Ovary (tissue), 9 donors: ENCODE data around the gene ANKRD27. TPM values are rescaled to one million over a fixed set of nuclear protein-coding genes. Genes with fewer than 3 reads are reported as not detected.

Experiments used
- DNase-seq, 5 donors: peaks; one replicate each; pipeline ENCODE4 v3.0.0-alpha.2; 2019 to 2020
- H3K27ac ChIP-seq, 2 donors: fragments of 200-600 bp; one replicate each; pipeline versions ENCODE4 v1.5.1 to v1.8.0; 2019 to 2022
- H3K27me3 ChIP-seq: fragments of 200-600 bp; one replicate; pipeline ENCODE4 v1.8.0; 2022
- H3K36me3 ChIP-seq: fragments of 200-600 bp; sonication (generic); one replicate; pipeline ENCODE4 v1.5.1; 2019
- H3K4me1 ChIP-seq: one replicate; pipeline ENCODE4 v1.8.1; 2013; ENCODE audit warnings: mild to moderate bottlenecking, moderate library complexity; ENCODE audit not compliant: insufficient read depth
- H3K4me3 ChIP-seq: fragments of 200-600 bp; sonication (generic); one replicate; pipeline ENCODE4 v1.5.1; 2017
- H3K9me3 ChIP-seq, 2 donors: fragments of 200-600 bp in 1 of 2; sonication (generic) in 1 of 2; one replicate each; pipeline versions ENCODE4 v1.5.1 to v1.8.1; 2013 to 2019; ENCODE audit warnings: mild to moderate bottlenecking in 1 of 2, moderate library complexity in 1 of 2
- EP300 ChIP-seq: sonication (generic); formaldehyde crosslinking; IDR thresholded peaks from one replicate; pipeline ENCODE4 v1.6.1; 2017; ENCODE audit warnings: antibody characterized with exemption
- POLR2A ChIP-seq: fragments of 450-650 bp; IDR thresholded peaks from one replicate; pipeline ENCODE4 v1.6.1; 2017; ENCODE audit warnings: antibody characterized with exemption, mild to moderate bottlenecking, moderate library complexity
- WGBS, 3 donors: extraction: QIAGEN DNeasy Blood & Tissue Kit in 1 of 3; methylation state at CpG; one replicate each; pipeline versions ENCODE4 v1.1.5 to v1.1.7; 2013 to 2017; 5-methylcytosine and 5-hydroxymethylcytosine counted together
- intact Hi-C, 4 donors: fragments of 100-400 bp; cut with DNase I; formaldehyde crosslinking; loops; one replicate each; pipeline versions ENCODE4 v1.11.0 to v1.15.1; 2022 to 2023
- polyA plus RNA-seq, 2 donors: library from polyadenylated mRNA; stranded (reverse); fragments of 200-250 nt in 1 of 2; fragments of 350-450 nt in 1 of 2; fragmentation: Illumina TruSeq in 1 of 2; extraction: RNeasy Lipid Tissue Mini Kit (QIAGEN cat#74804) in 1 of 2; gene quantifications; one replicate each; pipeline ENCODE4 v1.2.3, GENCODE V29; 2013 to 2014
- total RNA-seq, 7 donors: library from RNA; depleted of rRNA in 2 of 7; stranded (reverse); fragments of >200 nt in 2 of 7; fragmentation: NEBNext Ultra II Directional in 3 of 7; extraction: Animal tissue kit (Norgen Biotek cat#: 25700) in 3 of 7; gene quantifications; one replicate each; pipeline versions ENCODE4 v1.1.0 to v1.2.4, GENCODE V29; 2016 to 2023
- TF ChIP-seq, protein P1 (sequence below), 3 donors: fragments of 450-650 bp in 2 of 3; fragments of 200-600 bp in 1 of 3; IDR thresholded peaks; one replicate each; pipeline versions ENCODE4 v1.5.1 to v1.8.0; 2016 to 2022; ENCODE audit warnings: antibody characterized with exemption in 3 of 3, mild to moderate bottlenecking in 1 of 3
- donor health status: DM: no; HTN: no; CAD: no; lungs with moderate emphysema.
- donor health status: DM: no; HTN: no; CAD: no.
- donor health status: Bipolar disorder and iron deficiency.
- donor health status: DM: yes; HTN: yes; CAD: no.
- donor health status: DM: no; HTN: no; CAD: no.
- donor health status: DM: yes; HTN: yes; CAD: no.

ANKRD27 gene
- total and polyA plus RNA-seq, 9 donors, result 9.9 to 33.6 (median 21.9) TPM

DNA sequence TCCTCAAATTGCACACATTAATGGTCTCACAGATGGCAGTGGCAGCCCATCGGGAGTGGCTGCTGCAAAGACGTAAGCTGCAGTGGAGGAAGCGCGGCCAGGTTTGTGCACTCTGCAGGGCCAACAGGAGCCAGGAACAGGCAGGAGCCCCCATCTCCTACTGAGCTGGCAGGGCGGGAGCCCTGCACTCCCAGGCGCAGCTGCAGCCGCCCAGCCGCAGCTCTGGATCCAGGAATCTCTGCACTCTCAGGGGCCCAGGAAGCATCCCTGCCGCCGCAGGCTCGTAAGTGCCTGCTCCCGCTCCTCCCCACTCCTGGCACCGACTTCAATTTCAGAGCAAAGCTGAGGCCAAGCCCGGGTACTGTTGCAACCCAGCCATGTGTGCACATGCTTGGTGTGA lies 37.5 kb downstream of the ANKRD27 start:
- no peaks in the 10 kb centered on the region for H3K36me3 ChIP-seq
- H3K9me3 ChIP-seq, result no peaks in the 10 kb centered on the region
- DNase-seq, result no peak
- H3K4me1 ChIP-seq, result no peaks in the 10 kb centered on the region
- TF ChIP-seq, protein P1, sequence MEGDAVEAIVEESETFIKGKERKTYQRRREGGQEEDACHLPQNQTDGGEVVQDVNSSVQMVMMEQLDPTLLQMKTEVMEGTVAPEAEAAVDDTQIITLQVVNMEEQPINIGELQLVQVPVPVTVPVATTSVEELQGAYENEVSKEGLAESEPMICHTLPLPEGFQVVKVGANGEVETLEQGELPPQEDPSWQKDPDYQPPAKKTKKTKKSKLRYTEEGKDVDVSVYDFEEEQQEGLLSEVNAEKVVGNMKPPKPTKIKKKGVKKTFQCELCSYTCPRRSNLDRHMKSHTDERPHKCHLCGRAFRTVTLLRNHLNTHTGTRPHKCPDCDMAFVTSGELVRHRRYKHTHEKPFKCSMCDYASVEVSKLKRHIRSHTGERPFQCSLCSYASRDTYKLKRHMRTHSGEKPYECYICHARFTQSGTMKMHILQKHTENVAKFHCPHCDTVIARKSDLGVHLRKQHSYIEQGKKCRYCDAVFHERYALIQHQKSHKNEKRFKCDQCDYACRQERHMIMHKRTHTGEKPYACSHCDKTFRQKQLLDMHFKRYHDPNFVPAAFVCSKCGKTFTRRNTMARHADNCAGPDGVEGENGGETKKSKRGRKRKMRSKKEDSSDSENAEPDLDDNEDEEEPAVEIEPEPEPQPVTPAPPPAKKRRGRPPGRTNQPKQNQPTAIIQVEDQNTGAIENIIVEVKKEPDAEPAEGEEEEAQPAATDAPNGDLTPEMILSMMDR (IDR thresholded peaks at IDR 0.05), result no peak
- no peak for TF ChIP-seq POLR2A
- no peak for TF ChIP-seq EP300
- intact Hi-C loops, result no loop called here
- 90 to 96% (median 93%) methylated on average over 14 of the region's 14 CpGs for WGBS, 3 donors
- H3K4me3 ChIP-seq, result no peak overlapping the region
- H3K27me3 ChIP-seq, result no peaks in the 10 kb centered on the region
- no peak overlapping the region for H3K27ac ChIP-seq

DNA sequence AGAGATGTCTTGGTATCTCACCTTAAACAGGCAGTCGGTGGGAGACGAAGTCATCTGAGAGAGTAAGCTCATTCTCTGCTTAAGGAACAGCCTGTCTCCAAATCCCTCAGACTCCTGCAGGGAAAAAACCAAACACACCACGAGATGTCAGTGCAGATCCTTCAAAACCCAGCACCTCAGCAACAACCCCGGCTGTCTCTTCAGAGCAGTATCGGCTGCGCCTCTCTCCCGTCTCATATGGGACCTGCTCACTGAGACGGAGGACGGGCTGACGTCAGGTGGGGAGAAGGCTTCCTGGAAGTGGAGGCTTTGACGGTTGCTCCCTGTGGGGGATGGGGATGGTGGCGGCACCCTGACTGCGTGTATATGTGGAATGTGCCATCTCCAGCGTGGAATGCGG lies 43.6 kb downstream of the ANKRD27 start:
- H3K36me3 ChIP-seq, result no peaks in the 10 kb centered on the region

DNA sequence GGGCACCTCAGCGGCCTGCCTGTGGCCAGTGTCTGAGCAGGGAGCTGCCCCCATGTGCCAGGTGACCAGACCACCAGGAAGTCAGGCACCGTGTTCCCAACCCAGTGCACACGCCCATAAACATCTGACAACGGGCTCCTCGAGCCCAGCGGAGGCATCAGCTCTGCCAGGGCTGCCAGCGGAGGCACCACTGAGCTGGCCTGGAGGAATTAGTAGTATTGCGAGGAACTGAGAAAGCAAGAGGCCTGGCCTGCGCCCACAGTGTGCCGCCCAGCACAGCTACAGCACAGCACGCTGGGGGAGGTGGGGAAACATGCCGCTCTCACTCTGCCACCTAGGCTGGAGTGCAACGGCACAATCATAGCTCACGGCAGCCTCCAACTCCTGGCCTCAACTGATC lies 44.6 kb downstream of the ANKRD27 start:
- Histone ChIP-seq H3K27me3 (no peaks in the 10 kb centered on the region), H3K4me1 (no peaks in the 10 kb centered on the region), H3K4me3 (no peak overlapping the region), H3K27ac (no peak overlapping the region), H3K36me3 (no peaks in the 10 kb centered on the region), H3K9me3 (no peaks in the 10 kb centered on the region)
- WGBS, 3 donors, result 86 to 90% (median 89%) methylated on average over 14 of the region's 14 CpGs
- TF ChIP-seq EP300 (no peak), POLR2A (no peak)
- TF ChIP-seq, protein P1 (IDR thresholded peaks at IDR 0.05), result no peak
- DNase-seq, result no peak
- intact Hi-C loops, result no loop called here

More for the DNA sequence above, 43.6 kb downstream of the ANKRD27 start:
- DNase-seq, result no peak
- 91 to 92% (median 91%) methylated on average over 15 of the region's 15 CpGs for WGBS, 3 donors
- no peak overlapping the region for H3K4me3 ChIP-seq
- no peaks in the 10 kb centered on the region for H3K9me3 ChIP-seq
- no peaks in the 10 kb centered on the region for H3K4me1 ChIP-seq
- TF ChIP-seq, protein P1 (IDR thresholded peaks at IDR 0.05), result no peak
- TF ChIP-seq POLR2A (no peak), EP300 (no peak)
- no peak overlapping the region for H3K27ac ChIP-seq
- intact Hi-C loops, result no loop called here
- no peaks in the 10 kb centered on the region for H3K27me3 ChIP-seq

DNA sequence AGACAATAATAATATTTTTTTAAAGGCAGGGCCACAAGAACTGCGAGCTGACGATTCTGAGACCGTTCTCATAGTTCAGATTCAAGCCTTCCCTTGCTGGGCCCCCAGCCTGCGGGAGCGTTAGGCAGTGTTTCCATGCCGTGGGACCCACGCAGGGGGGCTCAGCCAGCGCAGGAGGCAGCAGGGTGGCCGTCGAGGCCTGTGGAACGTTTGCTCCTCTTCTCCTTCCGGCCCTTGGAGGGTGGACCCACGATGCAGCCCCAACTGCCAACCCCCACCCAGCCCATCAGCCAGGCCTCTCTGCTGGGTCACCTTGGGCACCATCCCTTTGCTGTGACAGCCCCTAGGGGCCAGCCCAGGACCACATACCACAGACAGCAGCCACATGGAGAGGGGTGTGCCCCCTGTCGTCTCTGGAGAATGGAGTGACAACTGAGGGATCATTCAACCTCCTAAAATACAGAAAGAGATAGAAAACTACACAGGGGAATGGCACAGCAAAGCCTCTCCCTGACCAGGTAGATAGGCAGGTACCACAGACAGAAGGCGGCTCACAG lies 47.2 kb downstream of the ANKRD27 start:
- Histone ChIP-seq H3K36me3 (no peaks in the 10 kb centered on the region), H3K4me1 (no peaks in the 10 kb centered on the region), H3K27ac (no peak overlapping the region), H3K9me3 (no peaks in the 10 kb centered on the region), H3K4me3 (no peak overlapping the region), H3K27me3 (no peaks in the 10 kb centered on the region)
- DNase-seq, result no peak
- WGBS, 3 donors, result 85 to 86% (median 86%) methylated on average over 15 of the region's 15 CpGs
- intact Hi-C loops, result no loop called here
- no peak for TF ChIP-seq POLR2A
- TF ChIP-seq, protein P1 (IDR thresholded peaks at IDR 0.05), result no peak
- TF ChIP-seq EP300, result no peak
